ENCODE results near the gene STK16. TPM values are rescaled to one million over a fixed set of nuclear protein-coding genes. Genes with fewer than 3 reads are reported as not detected.

The STK16 gene
- total and polyA plus RNA-seq, 4 donors = 5.8 to 44.3 (median 23.7) TPM

DNA sequence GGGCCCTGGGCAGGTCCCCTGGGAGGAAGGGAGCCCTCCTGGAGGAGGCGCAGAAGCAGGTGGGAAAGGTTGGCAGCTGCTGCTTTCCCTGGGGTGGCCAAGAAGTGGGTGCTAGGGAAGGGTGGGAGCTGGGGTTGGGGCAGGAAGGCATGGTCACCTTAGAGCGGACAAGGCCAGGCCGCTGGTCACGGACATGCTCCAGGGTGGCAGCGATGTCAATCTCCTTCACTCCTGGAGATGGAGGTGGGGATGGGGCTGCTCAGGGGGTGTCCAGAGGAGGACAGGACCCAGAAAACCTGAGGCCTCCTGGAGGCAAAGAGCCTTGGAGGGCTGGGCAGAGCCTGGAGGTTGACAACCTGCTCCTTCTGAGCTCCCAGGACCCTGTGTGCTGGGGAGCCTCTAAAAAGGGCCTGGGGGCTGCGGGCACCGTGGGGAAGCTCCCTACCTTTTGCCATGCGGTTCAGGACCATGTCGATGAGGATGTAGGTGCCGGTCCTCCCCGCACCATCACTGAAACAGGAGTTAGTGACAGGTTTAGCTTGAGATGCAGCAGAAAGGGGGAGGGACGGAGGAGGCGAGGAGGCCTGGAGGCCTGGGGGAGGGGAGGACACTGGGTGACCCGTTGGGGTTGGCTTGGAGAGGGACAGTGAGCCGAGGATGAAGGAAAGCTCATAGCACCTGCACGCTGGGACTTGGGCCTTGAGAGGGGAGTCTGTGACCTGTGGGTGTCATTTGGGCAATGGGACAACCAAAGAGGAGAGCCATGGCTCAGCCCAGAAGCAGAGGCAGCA, 45.3 kb downstream of the STK16 start:
- no peak overlapping the region for H3K4me3 ChIP-seq (ENCODE audit: low read depth in 1 of 3, low read length in 3 of 3)
- peaks cover 0 to 4% (median 3%) of the 10 kb centered on the region in 4 donors for H3K4me1 ChIP-seq (ENCODE audit: control insufficient read depth in 4 of 4, insufficient read depth in 4 of 4, low read length in 3 of 4)
- WGBS = 91% methylated on average over 16 of the region's 16 CpGs
- no peaks in the 10 kb centered on the region for H3K9me3 ChIP-seq (ENCODE audit: control insufficient read depth in 4 of 4, low read length in 3 of 4)
- H3K27me3 ChIP-seq (ENCODE audit: control insufficient read depth in 4 of 4, insufficient read depth in 4 of 4, low read length in 3 of 4) = no peaks in the 10 kb centered on the region
- H3K36me3 ChIP-seq (ENCODE audit: control insufficient read depth in 4 of 4, insufficient read depth in 3 of 4, low read depth in 1 of 4, low read length in 3 of 4) = peaks cover 0 to 4% (median 1%) of the 10 kb centered on the region in 4 donors
- no peak for TF ChIP-seq JUND (IDR thresholded peaks at IDR 0.05)
- no peak for TF ChIP-seq GABPA (IDR thresholded peaks at IDR 0.05 in 1 of 2, conservative IDR thresholded peaks at IDR 0.05 in 1 of 2)
- TF ChIP-seq YY1 (IDR thresholded peaks at IDR 0.05) = no peak
- no peak for TF ChIP-seq RXRA (IDR thresholded peaks at IDR 0.05)
- TF ChIP-seq, protein P1, sequence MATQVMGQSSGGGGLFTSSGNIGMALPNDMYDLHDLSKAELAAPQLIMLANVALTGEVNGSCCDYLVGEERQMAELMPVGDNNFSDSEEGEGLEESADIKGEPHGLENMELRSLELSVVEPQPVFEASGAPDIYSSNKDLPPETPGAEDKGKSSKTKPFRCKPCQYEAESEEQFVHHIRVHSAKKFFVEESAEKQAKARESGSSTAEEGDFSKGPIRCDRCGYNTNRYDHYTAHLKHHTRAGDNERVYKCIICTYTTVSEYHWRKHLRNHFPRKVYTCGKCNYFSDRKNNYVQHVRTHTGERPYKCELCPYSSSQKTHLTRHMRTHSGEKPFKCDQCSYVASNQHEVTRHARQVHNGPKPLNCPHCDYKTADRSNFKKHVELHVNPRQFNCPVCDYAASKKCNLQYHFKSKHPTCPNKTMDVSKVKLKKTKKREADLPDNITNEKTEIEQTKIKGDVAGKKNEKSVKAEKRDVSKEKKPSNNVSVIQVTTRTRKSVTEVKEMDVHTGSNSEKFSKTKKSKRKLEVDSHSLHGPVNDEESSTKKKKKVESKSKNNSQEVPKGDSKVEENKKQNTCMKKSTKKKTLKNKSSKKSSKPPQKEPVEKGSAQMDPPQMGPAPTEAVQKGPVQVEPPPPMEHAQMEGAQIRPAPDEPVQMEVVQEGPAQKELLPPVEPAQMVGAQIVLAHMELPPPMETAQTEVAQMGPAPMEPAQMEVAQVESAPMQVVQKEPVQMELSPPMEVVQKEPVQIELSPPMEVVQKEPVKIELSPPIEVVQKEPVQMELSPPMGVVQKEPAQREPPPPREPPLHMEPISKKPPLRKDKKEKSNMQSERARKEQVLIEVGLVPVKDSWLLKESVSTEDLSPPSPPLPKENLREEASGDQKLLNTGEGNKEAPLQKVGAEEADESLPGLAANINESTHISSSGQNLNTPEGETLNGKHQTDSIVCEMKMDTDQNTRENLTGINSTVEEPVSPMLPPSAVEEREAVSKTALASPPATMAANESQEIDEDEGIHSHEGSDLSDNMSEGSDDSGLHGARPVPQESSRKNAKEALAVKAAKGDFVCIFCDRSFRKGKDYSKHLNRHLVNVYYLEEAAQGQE (IDR thresholded peaks at IDR 0.05) = no peak
- TF ChIP-seq, protein P2, sequence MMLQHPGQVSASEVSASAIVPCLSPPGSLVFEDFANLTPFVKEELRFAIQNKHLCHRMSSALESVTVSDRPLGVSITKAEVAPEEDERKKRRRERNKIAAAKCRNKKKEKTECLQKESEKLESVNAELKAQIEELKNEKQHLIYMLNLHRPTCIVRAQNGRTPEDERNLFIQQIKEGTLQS (IDR thresholded peaks at IDR 0.05) = no peak
- no peak for TF ChIP-seq FOXA1 (IDR thresholded peaks at IDR 0.05)
- no peak for TF ChIP-seq EGR1 (IDR thresholded peaks at IDR 0.05; ENCODE audit: low read depth in 2 of 2)
- no peak for TF ChIP-seq RAD21 (IDR thresholded peaks at IDR 0.05)
- TF ChIP-seq FOXA2 (IDR thresholded peaks at IDR 0.05) = no peak
- no peak for TF ChIP-seq HNF4G (IDR thresholded peaks at IDR 0.05)
- no peak for TF ChIP-seq TAF1 (conservative IDR thresholded peaks at IDR 0.05)
- TF ChIP-seq, protein P3, sequence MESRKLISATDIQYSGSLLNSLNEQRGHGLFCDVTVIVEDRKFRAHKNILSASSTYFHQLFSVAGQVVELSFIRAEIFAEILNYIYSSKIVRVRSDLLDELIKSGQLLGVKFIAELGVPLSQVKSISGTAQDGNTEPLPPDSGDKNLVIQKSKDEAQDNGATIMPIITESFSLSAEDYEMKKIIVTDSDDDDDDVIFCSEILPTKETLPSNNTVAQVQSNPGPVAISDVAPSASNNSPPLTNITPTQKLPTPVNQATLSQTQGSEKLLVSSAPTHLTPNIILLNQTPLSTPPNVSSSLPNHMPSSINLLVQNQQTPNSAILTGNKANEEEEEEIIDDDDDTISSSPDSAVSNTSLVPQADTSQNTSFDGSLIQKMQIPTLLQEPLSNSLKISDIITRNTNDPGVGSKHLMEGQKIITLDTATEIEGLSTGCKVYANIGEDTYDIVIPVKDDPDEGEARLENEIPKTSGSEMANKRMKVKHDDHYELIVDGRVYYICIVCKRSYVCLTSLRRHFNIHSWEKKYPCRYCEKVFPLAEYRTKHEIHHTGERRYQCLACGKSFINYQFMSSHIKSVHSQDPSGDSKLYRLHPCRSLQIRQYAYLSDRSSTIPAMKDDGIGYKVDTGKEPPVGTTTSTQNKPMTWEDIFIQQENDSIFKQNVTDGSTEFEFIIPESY (IDR thresholded peaks at IDR 0.05) = no peak
- TF ChIP-seq, protein P4, sequence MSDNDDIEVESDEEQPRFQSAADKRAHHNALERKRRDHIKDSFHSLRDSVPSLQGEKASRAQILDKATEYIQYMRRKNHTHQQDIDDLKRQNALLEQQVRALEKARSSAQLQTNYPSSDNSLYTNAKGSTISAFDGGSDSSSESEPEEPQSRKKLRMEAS (IDR thresholded peaks at IDR 0.05) = no peak
- TF ChIP-seq, protein P5, sequence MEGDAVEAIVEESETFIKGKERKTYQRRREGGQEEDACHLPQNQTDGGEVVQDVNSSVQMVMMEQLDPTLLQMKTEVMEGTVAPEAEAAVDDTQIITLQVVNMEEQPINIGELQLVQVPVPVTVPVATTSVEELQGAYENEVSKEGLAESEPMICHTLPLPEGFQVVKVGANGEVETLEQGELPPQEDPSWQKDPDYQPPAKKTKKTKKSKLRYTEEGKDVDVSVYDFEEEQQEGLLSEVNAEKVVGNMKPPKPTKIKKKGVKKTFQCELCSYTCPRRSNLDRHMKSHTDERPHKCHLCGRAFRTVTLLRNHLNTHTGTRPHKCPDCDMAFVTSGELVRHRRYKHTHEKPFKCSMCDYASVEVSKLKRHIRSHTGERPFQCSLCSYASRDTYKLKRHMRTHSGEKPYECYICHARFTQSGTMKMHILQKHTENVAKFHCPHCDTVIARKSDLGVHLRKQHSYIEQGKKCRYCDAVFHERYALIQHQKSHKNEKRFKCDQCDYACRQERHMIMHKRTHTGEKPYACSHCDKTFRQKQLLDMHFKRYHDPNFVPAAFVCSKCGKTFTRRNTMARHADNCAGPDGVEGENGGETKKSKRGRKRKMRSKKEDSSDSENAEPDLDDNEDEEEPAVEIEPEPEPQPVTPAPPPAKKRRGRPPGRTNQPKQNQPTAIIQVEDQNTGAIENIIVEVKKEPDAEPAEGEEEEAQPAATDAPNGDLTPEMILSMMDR (IDR thresholded peaks at IDR 0.05; ENCODE audit: low read depth, low read length, missing input control) = no peak
- no peak for TF ChIP-seq NR2F2 (IDR thresholded peaks at IDR 0.05)
- no peak for TF ChIP-seq SP1 (IDR thresholded peaks at IDR 0.05)
- TF ChIP-seq HNF4A (conservative IDR thresholded peaks at IDR 0.05) = no peak
- DNase-seq (ENCODE audit: low spot score) = no peak
- H3K27ac ChIP-seq (ENCODE audit: low read depth in 1 of 2, low read length in 2 of 2) = no peak overlapping the region
- no peak overlapping the region for H3K9ac ChIP-seq (ENCODE audit: low read depth in 1 of 2, low read length in 2 of 2)

Data from liver (tissue), 9 donors.